PC-9 (cell line): ENCODE data around the gene TDRKH. TPM values are rescaled to one million over a fixed set of nuclear protein-coding genes. Genes with fewer than 3 reads are reported as not detected.
"Not testable (repeated sequence)": the region's sequence is repeated elsewhere in the genome, so short reads cannot be mapped to it uniquely, and the experiment has no call there.

ENCODE experiments used
- BruUV-seq: library from RNA; stranded (reverse); fragments of 400-500 nt; replicated peaks from 2 replicates; lab custom pipeline; 2021; lab: Mats Ljungman, UMichigan
- CTCF ChIA-PET: fragments of 300-600 bp; sonication (Branson Sonifier 250); formaldehyde crosslinking; loops from one replicate; lab custom pipeline; 2022; ENCODE audit warnings: antibody characterized with exemption; lab: Charles Lee
- POLR2A ChIA-PET: fragments of 300-600 bp; sonication (Branson Sonifier 250); formaldehyde crosslinking; loops from one replicate; lab custom pipeline; 2022; ENCODE audit warnings: antibody characterized with exemption; ENCODE audit not compliant: unreplicated experiment; lab: Charles Lee
- DNase-seq, 2 experiments: peaks; one replicate each; pipeline versions ENCODE4 v3.0.0 to v3.0.0-alpha.2; 2015 to 2022; ENCODE audit warnings: mixed read lengths in 1 of 2
- H2AFZ ChIP-seq: fragments of 200-600 bp; sonication (generic); 2 replicates; pipeline ENCODE4 v1.8.1; 2017; ENCODE audit warnings: antibody characterized with exemption
- H3F3A ChIP-seq: fragments of 200-600 bp; sonication (generic); 2 replicates; pipeline ENCODE4 v1.8.1; 2017; ENCODE audit warnings: antibody characterized with exemption, mild to moderate bottlenecking, low read depth; ENCODE audit not compliant: insufficient read depth
- H3K27ac ChIP-seq: fragments of 200-600 bp; sonication (generic); 2 replicates; pipeline ENCODE4 v1.6.1; 2016; ENCODE audit warnings: mixed run types
- H3K27me3 ChIP-seq: fragments of 200-600 bp; sonication (generic); 2 replicates; pipeline ENCODE4 v1.6.1; 2016; ENCODE audit warnings: low read depth, mixed run types; ENCODE audit not compliant: insufficient read depth
- H3K36me3 ChIP-seq: fragments of 200-600 bp; sonication (generic); 2 replicates; pipeline ENCODE4 v1.6.1; 2016; ENCODE audit warnings: low read depth, mixed run types
- H3K4me1 ChIP-seq: fragments of 200-600 bp; sonication (generic); replicated peaks from 2 replicates; pipeline ENCODE4 v1.6.1; 2016; ENCODE audit warnings: mixed run types; ENCODE audit not compliant: insufficient read depth
- H3K4me2 ChIP-seq: fragments of 200-600 bp; sonication (generic); 2 replicates; pipeline ENCODE4 v1.6.1; 2017; ENCODE audit warnings: mixed run types
- H3K4me3 ChIP-seq: fragments of 200-600 bp; sonication (generic); 2 replicates; pipeline ENCODE4 v1.6.1; 2016; ENCODE audit warnings: mixed run types
- H3K79me2 ChIP-seq: fragments of 200-600 bp; sonication (generic); 2 replicates; pipeline ENCODE4 v1.6.1; 2017; ENCODE audit warnings: low read depth, mixed run types
- H3K9me2 ChIP-seq: fragments of 200-600 bp; sonication (generic); 2 replicates; pipeline ENCODE4 v1.8.1; 2017; ENCODE audit warnings: mild to moderate bottlenecking; ENCODE audit not compliant: insufficient read depth
- H3K9me3 ChIP-seq: fragments of 200-600 bp; sonication (generic); 2 replicates; pipeline ENCODE4 v1.8.1; 2016; ENCODE audit warnings: low read depth; ENCODE audit not compliant: insufficient read depth
- H4K20me1 ChIP-seq: fragments of 200-600 bp; sonication (generic); 2 replicates; pipeline ENCODE4 v1.8.1; 2017; ENCODE audit not compliant: insufficient read depth
- EZH2 ChIP-seq: fragments of 200-600 bp; sonication (generic); IDR thresholded peaks from 2 replicates; pipeline ENCODE4 v1.8.0; 2017; ENCODE audit warnings: antibody characterized with exemption, low read depth
- intact Hi-C: fragments of 100-400 bp; cut with micrococcal nuclease; formaldehyde crosslinking; loops from one replicate; pipeline ENCODE4 v1.10.0; 2022; ENCODE audit not compliant: unreplicated experiment
- total RNA-seq: library from RNA; stranded (reverse); gene quantifications from 2 replicates; pipeline ENCODE4 v1.2.3, GENCODE V29; 2021
- TF ChIP-seq, protein P1 (sequence below): fragments of 200-600 bp; sonication (generic); conservative IDR thresholded peaks from 2 replicates; pipeline ENCODE4 v1.6.1; 2017; ENCODE audit warnings: mixed run types, antibody characterized with exemption, mild to moderate bottlenecking, moderate library complexity

Gene TDRKH
- total RNA-seq, 1 experiment from 2014 or later: 17.3 TPM

DNA sequence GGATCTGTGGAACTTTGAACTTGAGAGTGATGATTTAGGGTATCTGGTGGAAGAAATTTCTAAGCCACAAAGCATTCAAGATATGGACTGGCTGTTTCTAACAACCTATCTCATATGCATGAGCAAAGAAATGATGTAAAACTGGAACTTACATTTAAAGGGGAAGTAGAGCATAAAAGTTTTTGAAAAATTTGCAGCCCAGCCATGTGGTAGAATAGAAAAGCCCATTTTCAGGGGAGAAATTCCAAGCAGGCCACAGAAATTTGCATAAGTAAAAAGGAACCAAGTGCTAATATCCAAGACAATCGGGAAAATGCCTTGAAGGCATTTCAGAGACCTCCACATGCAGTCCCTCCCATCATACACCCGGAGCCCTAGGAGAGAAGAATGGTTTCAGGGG lies 53.3 kb downstream of the TDRKH start:
- no peak overlapping the region for H2AFZ ChIP-seq
- no peak overlapping the region for H3K4me2 ChIP-seq
- intact Hi-C loops: loop anchor here (5.0 kb wide), 1 partner anchor 190 kb away; no protein-coding TSS in a partner anchor
- H3F3A ChIP-seq: peaks cover 4% of the 10 kb centered on the region; the same call in 1 of the 2 replicates
- H3K79me2 ChIP-seq: no peaks in the 10 kb centered on the region
- no peak overlapping the region for H3K27ac ChIP-seq
- ChIA-PET CTCF (no interaction called here), POLR2A (no interaction called here)
- TF ChIP-seq, protein P1, sequence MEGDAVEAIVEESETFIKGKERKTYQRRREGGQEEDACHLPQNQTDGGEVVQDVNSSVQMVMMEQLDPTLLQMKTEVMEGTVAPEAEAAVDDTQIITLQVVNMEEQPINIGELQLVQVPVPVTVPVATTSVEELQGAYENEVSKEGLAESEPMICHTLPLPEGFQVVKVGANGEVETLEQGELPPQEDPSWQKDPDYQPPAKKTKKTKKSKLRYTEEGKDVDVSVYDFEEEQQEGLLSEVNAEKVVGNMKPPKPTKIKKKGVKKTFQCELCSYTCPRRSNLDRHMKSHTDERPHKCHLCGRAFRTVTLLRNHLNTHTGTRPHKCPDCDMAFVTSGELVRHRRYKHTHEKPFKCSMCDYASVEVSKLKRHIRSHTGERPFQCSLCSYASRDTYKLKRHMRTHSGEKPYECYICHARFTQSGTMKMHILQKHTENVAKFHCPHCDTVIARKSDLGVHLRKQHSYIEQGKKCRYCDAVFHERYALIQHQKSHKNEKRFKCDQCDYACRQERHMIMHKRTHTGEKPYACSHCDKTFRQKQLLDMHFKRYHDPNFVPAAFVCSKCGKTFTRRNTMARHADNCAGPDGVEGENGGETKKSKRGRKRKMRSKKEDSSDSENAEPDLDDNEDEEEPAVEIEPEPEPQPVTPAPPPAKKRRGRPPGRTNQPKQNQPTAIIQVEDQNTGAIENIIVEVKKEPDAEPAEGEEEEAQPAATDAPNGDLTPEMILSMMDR: no peak
- no peak for TF ChIP-seq EZH2
- H3K9me3 ChIP-seq: peaks cover 5% of the 10 kb centered on the region; the same call in 1 of the 2 replicates
- H3K4me3 ChIP-seq: no peak overlapping the region
- no TSS peak for BruUV-seq
- H3K36me3 ChIP-seq: no peaks in the 10 kb centered on the region
- DNase-seq: no peak
- no peaks in the 10 kb centered on the region for H3K27me3 ChIP-seq
- H3K9me2 ChIP-seq: no peaks in the 10 kb centered on the region
- no peaks in the 10 kb centered on the region for H4K20me1 ChIP-seq
- peaks cover 17% of the 10 kb centered on the region for H3K4me1 ChIP-seq

DNA sequence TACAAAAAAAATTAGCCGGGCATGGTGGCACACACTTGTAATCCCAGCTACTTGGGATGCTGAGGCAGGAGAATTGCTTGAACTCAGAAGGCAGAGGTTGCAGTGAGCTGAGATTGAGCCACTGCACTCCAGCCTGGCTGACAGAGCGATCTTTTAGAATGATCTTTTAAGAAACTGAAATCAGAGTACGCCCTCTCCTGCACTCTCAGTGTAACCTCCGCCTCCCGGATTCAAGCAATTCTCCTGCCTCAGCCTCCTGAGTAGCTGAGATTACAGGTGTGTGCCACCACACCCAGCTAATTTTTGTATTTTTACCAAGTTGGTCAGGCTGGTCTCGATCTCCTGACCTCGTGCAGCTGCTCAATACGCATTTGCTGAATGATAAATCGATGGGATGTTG lies 56.3 kb downstream of the TDRKH start:
- H3K36me3 ChIP-seq, H3K27ac ChIP-seq, H3K79me2 ChIP-seq, H4K20me1 ChIP-seq, H3K9me2 ChIP-seq, H3K9me3 ChIP-seq, H3F3A ChIP-seq, H3K4me3 ChIP-seq, BruUV-seq, H2AFZ ChIP-seq, DNase-seq, H3K4me2 ChIP-seq, H3K27me3 ChIP-seq, H3K4me1 ChIP-seq, POLR2A ChIA-PET: not testable (repeated sequence)
- intact Hi-C loops: loop anchor here (2.0 kb wide), 1 partner anchor 433 kb away; no protein-coding TSS in a partner anchor
- CTCF ChIA-PET: interaction anchor here (1.1 to 1.4 kb wide), 2 partner anchors 198 to 290 kb away, joined by 3 to 4 read pairs; no protein-coding TSS in a partner anchor

DNA sequence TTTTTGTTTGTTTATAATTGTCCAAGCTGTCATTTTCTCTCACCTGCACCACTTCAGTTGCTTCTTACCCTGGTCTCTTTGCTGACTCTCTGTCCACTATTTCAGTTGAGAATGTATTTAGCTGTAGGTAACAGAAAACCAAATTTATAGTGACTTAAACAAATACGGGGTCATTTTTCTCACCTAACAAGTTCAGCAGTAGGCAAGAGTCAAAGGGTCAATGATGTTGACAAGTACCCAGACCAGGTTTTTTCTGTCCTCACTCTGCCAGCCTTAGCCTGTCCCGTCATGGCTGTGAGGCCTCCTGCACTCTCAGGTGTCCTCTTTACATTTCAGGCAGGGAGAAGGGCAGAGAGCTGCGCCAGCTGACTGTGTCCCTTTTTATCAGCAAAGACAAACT lies 57.2 kb downstream of the TDRKH start:
- Histone ChIP-seq H2AFZ (no peak overlapping the region), H3K27me3 (no peaks in the 10 kb centered on the region), H3K4me1 (0 out of 2 replicates have a peak, but pooled peaks cover 5% of the 10 kb centered on the region), H3K36me3 (no peaks in the 10 kb centered on the region), H4K20me1 (no peaks in the 10 kb centered on the region), H3K79me2 (no peaks in the 10 kb centered on the region), H3K9me3 (peaks cover 5% of the 10 kb centered on the region; the same call in 1 of the 2 replicates), H3K4me2 (no peak overlapping the region), H3F3A (peaks cover 4% of the 10 kb centered on the region; the same call in 1 of the 2 replicates), H3K27ac (no peak overlapping the region), H3K9me2 (no peaks in the 10 kb centered on the region), H3K4me3 (no peak overlapping the region)
- ChIA-PET CTCF (no interaction called here), POLR2A (interaction anchor here (0.6 kb wide), 1 partner anchor 313 kb away, joined by 6 read pairs; no protein-coding TSS in a partner anchor)
- BruUV-seq: no TSS peak
- intact Hi-C loops: no loop called here
- no peak for DNase-seq
- TF ChIP-seq EZH2: no peak
- TF ChIP-seq, protein P1: no peak

DNA sequence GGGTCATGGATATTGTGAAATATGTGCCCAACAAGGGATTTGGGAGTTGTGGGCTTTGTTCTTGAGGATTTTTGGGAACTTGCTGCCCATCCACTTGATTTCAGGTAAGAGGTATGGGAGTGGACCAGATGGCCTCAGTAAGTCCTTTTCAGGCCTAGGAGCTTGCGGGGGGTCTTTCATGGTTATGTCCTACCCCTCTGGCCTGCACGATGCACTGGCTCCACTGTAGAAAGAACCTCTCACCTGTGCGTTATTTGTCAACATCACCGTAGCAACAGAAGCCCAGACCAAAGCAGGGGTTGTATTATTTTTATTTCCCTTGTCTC lies 60.4 kb downstream of the TDRKH start:
- Histone ChIP-seq H2AFZ (no peak overlapping the region), H3F3A (peaks cover 4% of the 10 kb centered on the region; the same call in 1 of the 2 replicates), H3K27me3 (no peaks in the 10 kb centered on the region), H3K4me1 (0 out of 2 replicates have a peak, but pooled peaks cover 5% of the 10 kb centered on the region), H4K20me1 (no peaks in the 10 kb centered on the region), H3K4me3 (no peak overlapping the region), H3K79me2 (no peaks in the 10 kb centered on the region), H3K36me3 (no peaks in the 10 kb centered on the region), H3K27ac (no peak overlapping the region), H3K9me2 (no peaks in the 10 kb centered on the region), H3K4me2 (no peak overlapping the region), H3K9me3 (no peaks in the 10 kb centered on the region)
- intact Hi-C loops: no loop called here
- no peak for DNase-seq
- ChIA-PET POLR2A (no interaction called here), CTCF (no interaction called here)
- TF ChIP-seq EZH2: no peak
- TF ChIP-seq, protein P1: no peak
- no TSS peak for BruUV-seq
